GM19463 (cell line): ENCODE results near the gene LRRIQ4.

Experiments used
- ATAC-seq: cut with Tn5 transposase; IDR thresholded peaks from one replicate; pipeline ENCODE4 v1.9.1; 2021; ENCODE audit warnings: mild to moderate bottlenecking, moderate library complexity; ENCODE audit not compliant: unreplicated experiment

The LRRIQ4 gene

DNA sequence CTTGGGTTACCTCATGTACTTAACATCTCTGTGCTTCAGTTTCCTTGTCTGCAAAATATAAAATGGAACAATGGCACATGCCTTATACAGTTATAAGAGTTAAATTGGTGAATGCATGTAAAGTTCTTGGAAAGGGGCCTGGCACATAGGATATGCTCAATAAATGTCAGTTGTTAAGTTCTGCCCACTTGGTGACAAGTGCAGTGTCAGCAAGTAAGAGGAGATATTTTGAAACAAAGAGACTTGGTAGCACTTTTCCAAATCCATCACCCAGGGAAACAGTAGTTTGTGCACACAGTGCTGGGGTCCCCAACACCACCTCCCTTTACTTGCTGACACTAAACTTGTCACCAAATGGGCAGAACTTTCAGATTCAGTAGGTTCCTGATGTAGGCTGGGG, 37.9 kb downstream of the LRRIQ4 start:
- ATAC-seq = no peak

DNA sequence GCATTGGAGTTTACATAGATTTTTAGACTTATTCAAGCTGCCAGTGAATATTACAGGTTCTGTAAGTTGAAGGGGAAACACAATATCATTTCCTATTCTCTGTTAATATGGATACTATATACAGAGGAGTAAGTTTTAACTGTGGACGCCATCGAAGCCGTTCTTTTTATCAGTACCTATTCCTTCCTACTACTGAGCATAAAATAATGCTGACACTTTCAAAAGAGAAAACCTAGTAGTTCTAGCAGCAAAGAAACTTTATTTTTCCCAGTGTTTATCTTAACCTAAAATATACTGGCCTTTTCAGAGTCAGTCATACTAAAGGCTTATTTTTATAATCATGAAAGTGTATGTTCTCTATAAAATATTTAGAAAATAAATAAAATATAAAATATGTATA, 42.8 kb downstream of the LRRIQ4 start:
- ATAC-seq = no peak

DNA sequence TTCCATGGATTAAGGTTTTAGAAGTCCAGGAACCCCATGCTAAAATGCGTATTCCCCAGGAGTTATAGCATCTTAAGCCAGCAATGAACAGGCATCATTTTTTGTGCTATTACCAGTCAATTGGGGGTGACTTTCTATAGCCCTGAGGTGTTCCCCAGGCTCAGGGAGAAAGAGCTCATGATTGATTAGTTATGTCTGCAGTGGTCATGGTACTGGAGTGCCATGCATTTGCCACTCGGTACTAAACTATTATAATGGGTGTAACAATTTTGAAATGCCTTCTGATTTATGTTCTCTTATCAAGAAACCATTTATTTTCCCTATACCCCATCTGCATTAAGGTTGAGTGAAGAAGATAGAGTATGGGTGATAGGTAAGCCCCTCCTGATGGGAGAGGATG, 45.1 kb downstream of the LRRIQ4 start:
- ATAC-seq = no peak

DNA sequence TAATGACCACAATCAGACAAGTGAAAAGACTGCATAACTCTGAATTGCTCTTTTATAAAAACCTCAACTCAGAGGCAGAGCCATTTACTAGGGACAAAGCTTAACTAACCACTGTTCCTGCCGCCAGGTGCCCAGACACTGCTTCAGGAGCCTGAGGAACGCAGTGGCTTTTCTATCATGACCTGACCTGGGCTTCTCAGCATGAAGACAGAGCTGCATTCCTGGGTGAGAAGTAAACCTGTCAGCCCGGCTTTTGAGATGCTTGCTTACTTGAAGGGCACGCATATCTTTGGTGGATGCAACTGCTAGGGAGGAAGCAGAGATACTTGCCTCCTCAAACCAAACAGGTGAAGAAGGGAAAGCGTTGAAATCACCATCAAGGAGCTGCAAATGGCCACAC, 49.2 kb downstream of the LRRIQ4 start:
- no peak for ATAC-seq

DNA sequence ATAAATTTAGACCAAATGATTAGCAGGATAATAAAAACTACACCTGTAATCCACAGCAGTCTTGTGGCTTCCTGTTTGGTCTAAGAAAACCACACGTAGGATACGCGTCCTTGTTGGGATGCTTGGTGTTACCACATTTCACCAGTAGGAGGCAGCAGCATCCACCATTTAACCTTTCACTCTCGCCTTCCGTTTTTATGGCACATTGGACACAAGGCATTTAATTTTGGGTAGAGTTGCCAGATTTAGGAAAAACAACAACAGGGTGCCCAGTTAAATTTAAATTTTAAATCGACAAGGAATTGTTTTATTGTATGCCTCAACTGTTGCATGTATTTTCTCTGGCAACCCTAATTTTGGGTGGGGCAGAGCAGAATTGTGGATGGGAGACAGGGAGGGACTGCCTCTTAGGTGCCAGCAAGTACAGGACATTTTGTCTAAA, 50.8 kb downstream of the LRRIQ4 start:
- ATAC-seq = peak; percentile 66

DNA sequence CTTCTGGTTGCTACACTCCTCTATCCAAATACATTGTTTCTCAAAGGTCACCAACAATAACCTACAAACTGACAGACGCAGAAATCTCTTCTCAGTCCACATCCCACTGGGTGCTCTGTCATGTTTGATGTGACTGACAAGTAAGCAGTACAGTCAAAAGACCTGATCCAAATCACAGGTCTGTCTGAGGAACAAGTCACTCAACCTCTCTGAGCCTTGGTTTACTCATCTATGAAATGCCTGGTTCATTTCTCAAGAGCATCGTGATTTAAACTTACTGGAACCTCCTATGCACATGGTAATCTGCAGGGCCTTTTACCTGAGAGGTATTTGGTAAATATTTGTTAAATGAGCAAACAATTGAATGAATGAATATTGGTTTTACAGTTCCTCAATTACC, 51.6 kb downstream of the LRRIQ4 start:
- ATAC-seq = no peak

DNA sequence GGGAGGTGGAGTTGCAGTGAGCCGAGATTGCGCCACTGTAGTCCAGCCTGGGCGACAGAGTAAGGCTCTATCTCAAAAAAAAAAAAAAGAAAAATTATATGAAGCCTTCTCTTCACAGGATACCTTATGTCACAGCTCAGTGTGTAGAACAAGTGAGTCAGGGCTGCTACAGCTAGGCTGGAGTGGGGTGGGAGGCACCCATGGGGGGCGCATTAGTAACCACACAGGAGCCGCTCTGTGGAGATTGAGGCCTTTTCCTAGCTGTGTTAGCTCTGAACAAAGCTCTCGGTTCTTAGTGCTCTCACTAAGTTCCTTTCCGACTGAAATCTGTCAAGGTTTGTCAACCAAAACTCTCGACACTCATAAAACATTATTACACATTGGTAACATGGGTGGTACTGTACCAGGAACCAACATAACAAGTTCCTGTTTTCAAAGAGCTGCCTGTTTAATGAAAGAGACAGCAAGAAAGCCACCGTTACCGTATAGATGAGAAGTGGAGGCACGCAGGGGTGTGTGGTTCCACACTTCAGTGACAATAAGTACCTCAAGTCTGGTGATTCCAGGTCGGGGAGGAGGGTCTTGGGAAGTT, 52.6 kb downstream of the LRRIQ4 start:
- ATAC-seq = no peak

DNA sequence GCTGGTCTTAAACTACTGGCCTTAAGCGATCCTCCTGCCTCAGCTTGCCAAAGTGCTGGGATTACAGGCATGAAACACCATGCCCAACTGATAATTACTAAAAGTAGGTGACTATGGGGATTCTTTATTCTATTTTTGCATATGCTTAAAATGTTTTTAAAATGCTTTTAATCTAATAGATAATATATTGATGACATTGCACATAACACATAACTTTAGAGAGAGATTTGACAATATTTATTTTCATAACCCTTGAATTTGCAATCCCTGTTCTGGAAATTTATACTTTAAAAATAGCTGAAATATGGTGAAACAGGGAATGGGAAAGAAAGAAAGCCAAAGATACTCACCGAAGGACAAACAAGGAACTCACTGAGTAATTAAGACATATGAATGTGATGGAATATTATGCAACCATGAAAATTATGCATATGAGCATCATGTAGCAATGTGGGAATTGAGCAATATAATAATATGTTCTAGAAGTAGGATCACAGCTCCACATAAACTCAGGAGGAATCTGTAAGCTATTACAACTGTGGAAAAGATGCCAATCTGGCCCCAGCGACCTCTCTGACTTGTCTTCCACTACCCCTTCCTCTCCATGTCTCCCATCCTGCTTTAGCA, 55.0 kb downstream of the LRRIQ4 start:
- ATAC-seq = no peak

DNA sequence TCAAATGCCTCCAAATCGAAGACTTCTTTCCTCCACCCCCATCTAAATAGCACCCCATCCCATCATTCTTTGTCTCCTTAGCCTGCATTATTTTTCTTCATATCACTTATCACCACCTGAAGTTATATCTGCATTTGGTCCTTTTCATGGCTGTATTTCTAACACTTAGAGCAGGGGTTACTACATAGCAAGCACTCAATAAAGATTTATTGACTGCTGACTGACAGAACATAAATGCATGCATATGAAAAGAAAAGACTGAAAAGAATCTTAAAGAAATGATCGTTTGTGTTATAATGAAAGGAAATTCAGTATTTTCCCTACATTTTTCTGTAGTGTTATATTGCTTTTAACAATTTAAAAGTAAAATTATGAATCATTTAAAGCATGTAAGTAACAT, 55.7 kb downstream of the LRRIQ4 start:
- no peak for ATAC-seq

DNA sequence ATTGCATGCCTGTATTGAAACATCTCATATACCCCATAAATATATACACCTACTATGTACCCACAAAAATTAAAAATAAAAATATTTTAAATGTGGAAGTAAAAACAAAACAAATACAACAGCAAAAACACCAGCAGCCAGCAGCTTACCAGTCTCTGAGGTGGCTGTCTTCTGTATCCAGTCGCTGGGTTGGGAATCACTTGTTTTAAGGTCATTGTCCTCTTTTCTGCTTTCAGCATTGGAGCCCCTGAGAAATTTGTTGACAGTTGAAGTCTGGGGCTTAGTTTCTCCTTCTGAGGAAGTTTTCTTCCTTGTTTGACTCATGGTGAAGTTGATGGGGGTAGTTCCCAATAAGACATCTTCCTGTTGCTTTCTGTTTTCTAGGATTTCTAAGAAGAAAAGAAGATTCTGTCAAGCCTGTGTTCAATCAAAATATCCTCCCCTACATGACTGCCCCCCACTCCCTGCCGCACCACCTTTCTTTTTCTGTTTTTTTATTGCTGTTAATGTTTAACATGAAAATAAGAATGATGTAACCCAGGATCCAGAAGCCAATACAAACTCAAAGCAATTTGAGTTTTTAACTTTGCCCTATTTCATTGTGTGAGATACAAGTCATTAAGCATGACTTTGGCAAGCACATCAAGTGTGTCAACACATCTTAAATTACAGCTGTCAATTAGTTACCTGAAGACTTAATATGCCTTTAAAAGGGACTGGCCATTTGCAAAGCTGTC, 57.0 kb downstream of the LRRIQ4 start, which contains the start of gene LRRC31:
Gene LRRC31 (minus strand): TSS at position 452 of the 737 bp plus-strand sequence. CDS start 128 bp downstream, at position 324.
- no peak for ATAC-seq

DNA sequence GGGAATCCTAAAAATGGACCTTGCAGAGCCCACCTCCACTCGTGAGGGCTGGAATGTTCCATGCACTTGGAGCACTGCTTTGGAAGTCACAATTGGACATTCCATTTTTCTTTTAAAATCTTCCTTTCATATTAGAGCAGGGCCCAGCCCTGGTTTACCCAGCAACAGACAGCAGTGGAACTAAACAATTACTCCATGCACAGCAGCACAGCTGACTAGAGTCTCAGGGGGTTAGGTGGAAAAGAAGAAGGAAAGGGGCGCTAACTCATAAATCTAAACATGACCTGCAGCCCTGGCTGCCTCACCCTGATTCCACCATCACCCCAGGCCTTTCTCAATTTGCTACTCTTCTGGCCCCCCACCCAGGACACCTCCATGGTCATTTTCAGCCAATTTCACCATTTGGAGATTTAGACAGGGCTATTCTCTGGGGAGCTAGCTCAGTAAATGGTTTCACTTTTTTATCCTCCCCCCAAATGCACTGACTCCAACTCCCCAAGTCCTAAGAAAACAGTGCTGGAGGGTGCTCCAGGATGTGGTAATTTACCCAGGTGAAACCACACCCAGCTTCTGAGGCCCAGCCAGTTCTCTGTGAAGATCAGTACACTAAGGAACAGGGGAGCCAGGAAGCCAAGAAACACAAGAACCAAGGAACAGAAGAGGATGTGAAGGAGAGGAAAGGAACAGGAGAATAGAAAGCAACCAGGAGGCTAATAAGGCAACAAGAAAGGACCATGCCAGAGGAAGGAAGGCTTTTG, 58.6 kb downstream of the LRRIQ4 start:
- no peak for ATAC-seq

DNA sequence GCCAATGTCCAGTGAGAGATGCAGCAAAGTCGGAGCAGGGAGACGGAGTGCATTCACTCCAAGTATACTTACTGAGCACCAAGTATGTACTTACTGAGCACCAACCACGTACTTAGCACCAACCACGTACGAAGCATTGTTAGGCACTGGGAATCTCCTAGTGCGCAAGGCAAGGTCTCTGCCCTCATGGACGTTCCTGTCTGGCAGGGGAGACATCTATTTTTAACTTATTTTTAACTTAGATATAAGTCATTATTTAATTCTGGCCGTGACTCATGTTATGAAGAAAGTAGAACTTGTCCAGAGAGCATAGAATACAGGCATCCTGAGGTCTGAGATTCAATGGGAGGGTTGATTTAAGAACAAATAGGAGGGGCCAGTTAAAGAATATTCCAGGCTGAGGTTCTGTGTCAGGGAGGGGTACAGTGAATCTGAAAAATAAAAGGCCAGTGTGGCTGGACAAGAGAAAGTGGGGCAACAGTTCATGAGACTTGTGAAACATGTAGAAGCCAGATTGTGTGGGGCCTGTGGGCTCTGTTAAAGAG, 66.4 kb downstream of the LRRIQ4 start:
- no peak for ATAC-seq

DNA sequence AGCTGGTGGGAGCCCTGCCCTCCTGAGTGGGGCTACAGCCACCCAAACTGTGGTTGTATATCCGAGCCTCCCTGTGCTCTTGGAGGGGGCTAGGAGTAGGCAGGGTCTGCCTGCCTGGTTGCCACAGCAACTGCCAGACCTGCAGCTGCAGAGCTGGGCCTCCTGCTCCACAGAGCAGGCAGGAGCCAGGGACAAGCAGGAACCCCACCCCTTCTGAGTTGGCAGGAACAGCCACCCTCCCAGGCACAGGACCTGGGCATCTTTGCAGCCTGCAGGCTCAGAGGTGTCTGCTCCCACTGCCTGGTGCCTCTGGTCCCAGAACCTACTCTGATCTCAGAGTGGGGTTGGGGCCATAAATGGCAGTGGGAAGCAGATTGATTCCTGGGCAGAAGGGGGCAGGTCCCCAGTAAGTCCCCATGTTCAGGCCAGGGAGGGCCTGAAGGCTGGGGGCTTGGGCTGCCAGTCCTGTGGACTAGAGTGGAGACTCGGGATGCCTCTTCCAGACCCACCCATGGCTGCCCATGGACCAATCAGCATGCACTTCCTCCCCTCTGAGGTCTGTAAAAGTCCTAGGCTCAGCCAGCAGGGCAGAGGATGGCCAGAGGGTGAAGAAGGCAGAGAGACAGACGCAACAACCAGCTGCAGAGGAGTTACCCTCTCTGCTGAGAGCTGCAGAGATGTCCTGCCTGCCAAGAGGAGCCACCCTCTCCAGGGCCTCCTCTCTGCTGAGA, 67.3 kb downstream of the LRRIQ4 start:
- no peak for ATAC-seq

DNA sequence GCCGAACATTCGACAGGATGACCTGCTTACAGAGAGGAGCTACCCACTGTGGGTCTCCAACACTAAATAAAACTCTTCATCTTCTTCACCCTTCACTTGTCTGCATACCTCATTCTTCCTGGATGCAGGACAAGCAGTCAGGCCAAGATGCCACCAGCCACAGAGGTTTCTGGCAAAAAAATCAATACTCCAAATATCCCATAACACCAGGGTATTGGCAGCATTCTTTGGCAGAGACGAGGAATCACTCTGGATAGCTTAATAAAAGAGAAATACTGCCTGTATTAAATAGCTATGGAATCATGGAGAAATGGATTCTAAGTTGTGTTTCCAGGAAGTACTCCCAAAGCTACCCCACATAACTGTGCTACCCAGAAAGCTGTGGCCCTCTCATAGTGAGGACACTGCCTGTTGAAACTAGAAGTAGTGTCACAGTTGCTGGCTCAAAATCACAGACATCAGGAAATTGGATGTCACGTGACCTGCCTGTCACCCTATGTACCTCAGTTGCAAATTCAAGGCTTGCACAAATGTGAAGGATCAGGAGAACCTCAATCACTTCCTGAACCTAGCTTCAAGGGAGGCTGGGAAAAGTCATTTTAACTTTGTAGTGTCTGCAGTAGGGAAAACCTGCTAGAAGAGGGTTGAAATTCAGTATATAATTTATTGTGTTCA, 68.0 kb downstream of the LRRIQ4 start:
- no peak for ATAC-seq

DNA sequence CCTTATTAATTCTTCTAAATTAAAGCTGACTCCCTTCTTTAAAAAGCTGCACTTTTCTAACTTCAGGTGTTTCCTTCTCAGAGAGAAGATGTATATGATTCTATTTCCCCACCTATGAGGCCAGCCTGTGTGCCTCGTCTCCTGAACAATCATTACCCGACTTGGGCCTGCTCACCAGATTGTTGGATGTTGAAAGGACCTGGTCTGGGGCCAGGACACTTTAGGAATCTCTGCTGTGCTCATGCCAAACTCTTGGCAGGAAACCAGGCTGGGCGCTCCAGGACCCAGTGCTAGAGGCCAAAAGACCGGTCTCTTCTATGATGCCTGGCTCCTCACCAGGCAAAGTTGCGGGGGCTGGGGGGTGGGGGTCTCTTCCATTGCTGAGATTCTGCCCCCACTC, 74.0 kb downstream of the LRRIQ4 start:
- no peak for ATAC-seq
